CD4-positive, alpha-beta T cell treated with Interleukin-6 for 4 hours (primary cell): Measurements from ENCODE around the gene CLCN5.
"Not testable (repeated sequence)": the region's sequence is repeated elsewhere in the genome, so short reads cannot be mapped to it uniquely, and the experiment has no call there.

Experiments used
- DNase-seq: peaks from one replicate; pipeline ENCODE4 v3.0.0-alpha.2; 2020; ENCODE audit warnings: mixed read lengths

Gene CLCN5

GRCh38 chrX:49999087-49999486 is 76.7 kb downstream of the CLCN5 start:
- DNase-seq, result no peak

- no peak for DNase-seq
Measured at GRCh38 chrX:50000937-50001542, 78.6 kb downstream of the CLCN5 start.

- DNase-seq, result no peak
Measured at GRCh38 chrX:50002067-50002714, 79.8 kb downstream of the CLCN5 start.

GRCh38 chrX:50003467-50003866 is 81.1 kb downstream of the CLCN5 start:
- no peak for DNase-seq

- DNase-seq, result no peak
Measured at GRCh38 chrX:50003927-50004326, 81.5 kb downstream of the CLCN5 start.

- DNase-seq, result not testable (repeated sequence)
Measured at GRCh38 chrX:50025591-50025990, 103.2 kb downstream of the CLCN5 start.

- DNase-seq, result no peak
Measured at GRCh38 chrX:50035126-50035525, 112.7 kb downstream of the CLCN5 start.

- no peak for DNase-seq
Measured at GRCh38 chrX:50036426-50036825, 114.0 kb downstream of the CLCN5 start.

- DNase-seq, result no peak
Measured at GRCh38 chrX:50045823-50046222, 123.4 kb downstream of the CLCN5 start.

- DNase-seq, result no peak
Measured at GRCh38 chrX:50049228-50049627, 126.8 kb downstream of the CLCN5 start.

- DNase-seq, result no peak
Measured at GRCh38 chrX:50054147-50054546, 131.8 kb downstream of the CLCN5 start.

- DNase-seq, result no peak
Measured at GRCh38 chrX:50066318-50066937, 144.0 kb downstream of the CLCN5 start.

GRCh38 chrX:50067435-50068284 is 145.3 kb downstream of the CLCN5 start:
- DNase-seq, result no peak

GRCh38 chrX:50068285-50068563 is 145.8 kb downstream of the CLCN5 start:
- no peak for DNase-seq

GRCh38 chrX:50068893-50069292 is 146.5 kb downstream of the CLCN5 start:
- DNase-seq, result no peak

- DNase-seq, result no peak
Measured at GRCh38 chrX:50071494-50071893, 149.1 kb downstream of the CLCN5 start.

- no peak for DNase-seq
Measured at GRCh38 chrX:50072110-50072509, 149.7 kb downstream of the CLCN5 start.

GRCh38 chrX:50073601-50074000 is 151.2 kb downstream of the CLCN5 start:
- no peak for DNase-seq

GRCh38 chrX:50075630-50076339 is 153.4 kb downstream of the CLCN5 start:
- no peak for DNase-seq

GRCh38 chrX:50081282-50081889 is 159.0 kb downstream of the CLCN5 start:
- DNase-seq, result peak; percentile 4

GRCh38 chrX:50082741-50083140 is 160.3 kb downstream of the CLCN5 start:
- DNase-seq, result no peak

GRCh38 chrX:50088645-50089044 is 166.2 kb downstream of the CLCN5 start:
- DNase-seq, result no peak

- no peak for DNase-seq
Measured at GRCh38 chrX:50093625-50094024, 171.2 kb downstream of the CLCN5 start.
